ENCODE measurements around the gene SLC7A6.
A peak's percentile ranks its signal among the peaks of the same experiment; 100 is the strongest.

SLC7A6 gene

GRCh38 chr16:68253721-68254120 lies 10.6 kb upstream of the SLC7A6 start:
- no peak for DNase-seq (ENCODE audit: low read depth in 1 of 2, low spot score in 1 of 2)

GRCh38 chr16:68255712-68256111 lies 8.6 kb upstream of the SLC7A6 start:
- DNase-seq (ENCODE audit: low read depth in 1 of 2, low spot score in 1 of 2): no peak

- no peak for DNase-seq (ENCODE audit: low read depth in 1 of 2, low spot score in 1 of 2)
Measured at GRCh38 chr16:68257251-68257905, 6.9 kb upstream of the SLC7A6 start.

- no peak for DNase-seq (ENCODE audit: low read depth in 1 of 2, low spot score in 1 of 2)
Measured at GRCh38 chr16:68257906-68258800, 6.2 kb upstream of the SLC7A6 start.

DNA sequence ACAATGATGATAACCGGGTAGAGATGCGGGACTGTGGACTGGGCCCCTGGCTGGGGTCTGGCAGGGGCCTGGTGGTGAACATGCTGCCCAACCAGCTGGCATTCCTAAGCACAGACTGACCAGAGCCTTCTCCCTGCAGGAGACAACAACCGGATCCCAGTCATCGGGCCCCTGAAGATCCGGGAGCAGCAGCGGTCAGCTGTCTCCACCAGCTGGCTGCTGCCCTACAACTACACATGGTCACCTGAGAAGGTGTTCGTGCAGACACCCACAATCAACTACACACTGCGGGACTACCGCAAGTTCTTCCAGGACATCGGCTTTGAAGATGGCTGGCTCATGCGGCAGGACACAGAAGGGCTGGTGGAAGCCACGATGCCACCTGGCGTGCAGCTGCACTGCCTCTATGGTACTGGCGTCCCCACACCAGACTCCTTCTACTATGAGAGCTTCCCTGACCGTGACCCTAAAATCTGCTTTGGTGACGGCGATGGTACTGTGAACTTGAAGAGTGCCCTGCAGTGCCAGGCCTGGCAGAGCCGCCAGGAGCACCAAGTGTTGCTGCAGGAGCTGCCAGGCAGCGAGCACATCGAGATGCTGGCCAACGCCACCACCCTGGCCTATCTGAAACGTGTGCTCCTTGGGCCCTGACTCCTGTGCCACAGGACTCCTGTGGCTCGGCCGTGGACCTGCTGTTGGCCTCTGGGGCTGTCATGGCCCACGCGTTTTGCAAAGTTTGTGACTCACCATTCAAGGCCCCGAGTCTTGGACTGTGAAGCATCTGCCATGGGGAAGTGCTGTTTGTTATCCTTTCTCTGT lies 5.1 kb upstream of the SLC7A6 start:
- no peak for DNase-seq (ENCODE audit: low read depth in 1 of 2, low spot score in 1 of 2)

DNA sequence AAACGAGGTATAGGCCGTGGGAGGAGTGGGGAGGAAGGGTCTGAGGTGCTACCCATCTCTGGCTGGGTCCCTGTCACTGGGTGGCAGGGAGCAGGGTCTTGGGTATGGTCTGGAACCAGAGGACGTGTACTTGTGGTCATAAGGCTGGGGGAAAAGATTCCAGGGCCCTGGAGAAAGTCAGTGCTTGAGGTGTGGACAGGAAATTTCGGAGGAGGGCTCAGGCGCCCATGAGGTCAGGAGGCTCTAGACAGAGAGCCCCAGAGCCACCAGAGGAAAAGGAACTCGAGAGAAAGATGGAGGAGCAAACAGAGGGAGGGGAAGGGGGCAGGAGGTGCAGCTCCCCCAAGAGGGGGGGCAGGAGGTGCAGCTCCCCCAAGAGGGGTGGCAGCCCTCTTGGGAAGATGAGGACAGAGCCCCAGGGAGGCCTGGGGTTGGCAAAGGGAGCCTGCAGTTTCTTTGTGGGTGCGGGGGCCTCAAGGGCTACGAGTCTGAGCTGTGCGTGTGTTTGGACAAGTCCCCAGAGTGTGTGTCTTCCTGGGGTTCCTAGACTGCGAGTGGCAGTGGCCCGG lies 683 bp upstream of the SLC7A6 start:
- no peak for DNase-seq (ENCODE audit: low read depth in 1 of 2, low spot score in 1 of 2)

DNA sequence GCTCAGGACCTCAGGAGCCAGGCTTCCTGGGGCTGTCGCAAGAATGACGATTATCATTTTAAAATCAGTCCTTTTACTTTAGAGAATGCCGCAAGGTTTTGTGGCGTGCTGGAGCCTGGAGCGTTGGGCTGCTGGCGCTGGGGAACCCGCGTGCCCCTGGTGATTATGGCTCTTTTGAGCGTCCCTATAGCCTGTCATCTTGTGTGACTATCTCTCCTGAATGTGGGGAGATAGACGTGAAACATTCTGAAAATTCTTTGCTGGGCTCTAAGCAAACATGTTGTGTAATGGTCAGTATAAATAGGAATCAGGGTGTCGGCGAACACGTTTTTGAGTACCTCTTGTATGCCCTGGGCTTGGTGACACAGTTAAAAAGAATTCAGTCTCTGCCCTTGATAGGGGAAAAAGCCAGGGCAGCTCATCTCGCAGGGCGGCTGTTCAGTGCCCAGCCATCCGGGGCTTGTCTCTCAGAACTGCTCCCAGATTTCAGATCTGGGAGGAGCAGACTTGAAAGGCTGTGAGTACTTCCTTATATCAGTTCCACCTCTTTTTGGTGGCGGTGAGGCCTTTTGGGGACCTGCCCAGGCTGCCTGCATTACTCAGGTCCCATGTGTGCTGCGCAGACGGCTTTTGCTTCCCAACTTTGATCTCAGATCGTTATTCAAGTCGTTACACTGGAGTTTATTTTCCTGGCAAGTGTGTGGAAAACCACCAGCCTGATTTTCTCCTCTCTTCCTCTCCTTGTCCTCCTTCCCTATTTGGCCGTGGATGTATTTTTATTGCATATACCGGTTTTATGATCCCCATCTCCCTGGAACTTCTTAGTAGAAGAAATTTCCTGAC lies 973 bp downstream of the SLC7A6 start:
- DNase-seq (ENCODE audit: low read depth in 1 of 2, low spot score in 1 of 2): peak in 1 of 2 donors; percentile 20

DNA sequence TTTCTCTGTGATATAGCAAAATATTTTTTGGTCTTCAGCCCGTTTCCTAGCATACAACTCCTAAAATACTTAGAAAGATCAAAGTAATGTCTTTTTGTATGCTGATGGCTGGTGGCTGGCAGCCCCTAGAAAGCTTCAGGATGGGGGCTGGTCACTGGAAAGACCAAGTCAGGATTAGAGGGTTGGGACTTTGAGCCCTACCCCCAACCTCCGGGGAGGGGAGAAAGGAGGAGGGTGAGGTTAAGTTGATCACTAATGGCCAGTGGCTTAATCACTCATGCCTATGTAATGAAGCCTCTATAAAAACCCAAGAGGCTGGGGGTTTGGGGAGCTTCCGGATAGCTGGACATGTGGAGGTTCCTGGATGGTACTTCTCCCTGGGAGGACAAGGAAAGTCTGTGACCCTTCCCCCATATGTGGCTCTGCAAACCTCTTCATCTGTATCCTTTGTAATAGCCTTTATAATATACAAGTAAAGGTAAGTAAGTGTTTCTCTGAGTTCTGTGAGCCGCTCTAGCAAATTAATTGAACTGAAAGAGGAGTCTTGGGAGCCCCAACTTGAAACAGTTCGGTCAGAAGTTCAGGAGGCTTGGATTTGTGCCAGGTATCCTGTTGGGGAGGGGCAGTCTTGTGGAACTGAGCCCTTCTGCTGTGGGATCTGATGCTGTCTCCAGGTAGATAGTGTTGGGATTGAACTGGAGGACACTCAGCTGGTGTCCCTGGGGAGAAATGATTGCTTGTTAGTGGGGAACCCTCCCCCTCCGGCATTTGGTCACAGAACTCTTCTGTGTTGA lies 3.5 kb downstream of the SLC7A6 start:
- no peak for DNase-seq (ENCODE audit: low read depth in 1 of 2, low spot score in 1 of 2)

DNA sequence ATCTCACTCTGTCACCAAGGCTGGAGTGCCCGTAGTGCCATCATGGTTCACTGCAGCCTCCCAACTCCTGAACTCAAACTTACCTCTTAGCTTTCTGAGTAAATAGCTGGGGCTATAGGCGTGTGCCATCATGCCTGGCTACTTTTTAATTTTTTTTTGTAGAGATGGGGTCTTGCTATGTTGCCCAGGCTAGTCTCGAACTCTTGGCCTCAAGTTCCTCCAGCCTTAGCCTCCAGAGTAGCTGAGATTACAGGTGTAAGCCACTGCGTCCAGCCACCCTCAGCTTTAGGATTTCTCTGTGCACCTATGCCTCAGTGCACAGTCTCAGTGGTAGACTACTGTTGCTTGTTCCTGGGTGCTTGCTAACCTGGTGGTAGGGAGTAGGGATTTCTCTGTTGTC lies 5.5 kb downstream of the SLC7A6 start:
- DNase-seq (ENCODE audit: low read depth in 1 of 2, low spot score in 1 of 2): no peak

GRCh38 chr16:68270353-68270752 lies 6.0 kb downstream of the SLC7A6 start:
- DNase-seq (ENCODE audit: low read depth in 1 of 2, low spot score in 1 of 2): no peak

DNA sequence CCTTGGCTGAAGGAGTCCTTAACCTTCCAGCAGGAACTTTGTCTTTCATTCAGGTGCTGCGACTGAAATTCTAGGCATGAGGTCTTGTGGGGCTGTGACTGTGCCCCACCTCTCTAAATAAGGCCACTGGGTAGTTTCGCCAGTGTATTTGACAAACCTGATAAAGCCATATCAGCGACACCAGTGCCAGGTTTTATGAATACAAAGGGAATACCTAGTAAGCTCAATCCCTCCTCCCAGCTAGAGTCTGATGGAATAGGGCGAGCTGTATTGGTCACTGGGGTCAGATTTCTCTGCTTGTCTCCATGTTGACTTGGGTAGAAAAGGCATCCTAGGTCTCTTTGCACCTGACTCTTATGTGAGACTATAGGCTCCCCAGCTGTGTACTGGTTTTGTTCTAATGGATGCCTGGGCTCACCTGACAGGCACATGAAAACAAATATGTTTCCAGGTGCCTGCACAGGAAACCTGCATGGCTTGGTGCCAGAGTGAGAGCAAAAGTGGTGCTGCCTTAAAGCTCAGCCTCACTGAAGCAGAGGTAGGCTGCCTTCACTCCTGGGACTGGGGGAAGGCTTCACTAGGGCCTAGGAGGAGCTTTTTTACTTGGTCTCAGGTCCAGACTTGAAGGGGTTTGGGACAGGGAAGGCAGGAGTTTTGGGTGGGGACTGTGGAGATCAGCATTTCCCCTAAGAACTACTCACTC lies 8.3 kb downstream of the SLC7A6 start:
- DNase-seq (ENCODE audit: low read depth in 1 of 2, low spot score in 1 of 2): peak; percentile 30 to 39

DNA sequence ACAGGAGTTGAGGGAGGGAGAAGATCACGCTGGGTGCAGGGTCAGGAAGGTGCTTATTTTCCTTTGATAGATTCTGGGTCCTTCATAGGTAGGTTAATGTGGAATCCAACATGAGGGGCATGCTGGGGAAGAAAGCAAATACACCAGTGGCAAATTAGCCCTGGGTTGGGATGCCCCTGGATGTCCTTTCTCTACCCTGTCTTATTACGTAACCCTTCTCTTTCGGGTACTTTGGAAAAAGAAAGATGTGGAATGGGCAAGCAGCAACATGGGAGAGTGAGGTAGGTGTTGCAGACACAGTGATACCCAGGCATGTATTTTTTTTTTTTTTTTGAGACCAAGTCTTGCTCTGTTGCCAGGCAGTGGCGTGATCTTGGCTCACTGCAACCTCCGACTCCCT lies 9.1 kb downstream of the SLC7A6 start:
- DNase-seq (ENCODE audit: low read depth in 1 of 2, low spot score in 1 of 2): no peak

GRCh38 chr16:68273896-68274295 lies 9.6 kb downstream of the SLC7A6 start:
- no peak for DNase-seq (ENCODE audit: low read depth in 1 of 2, low spot score in 1 of 2)

DNA sequence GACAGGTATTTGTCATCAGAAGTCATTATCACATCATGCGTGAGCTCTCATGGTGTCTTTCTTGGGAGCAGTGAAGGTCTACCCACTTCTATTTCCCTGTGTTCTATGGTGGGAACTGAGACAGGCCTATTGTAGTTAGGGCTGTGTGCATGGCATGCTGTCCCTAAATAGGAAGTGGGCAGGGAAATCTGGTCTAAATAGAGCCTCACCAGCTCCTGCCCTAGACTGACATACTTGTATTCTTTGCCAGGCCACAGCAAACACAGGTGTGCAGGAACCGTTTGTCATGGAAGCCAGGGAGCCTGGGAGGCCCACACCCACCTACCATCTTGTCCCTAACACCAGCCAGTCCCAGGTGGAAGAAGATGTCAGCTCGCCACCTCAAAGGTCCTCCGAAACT lies 10.1 kb downstream of the SLC7A6 start:
- no peak for DNase-seq (ENCODE audit: low read depth in 1 of 2, low spot score in 1 of 2)

GRCh38 chr16:68275611-68276191 lies 11.4 kb downstream of the SLC7A6 start:
- peak in 1 of 2 donors; percentile 16 for DNase-seq (ENCODE audit: low read depth in 1 of 2, low spot score in 1 of 2)

DNA sequence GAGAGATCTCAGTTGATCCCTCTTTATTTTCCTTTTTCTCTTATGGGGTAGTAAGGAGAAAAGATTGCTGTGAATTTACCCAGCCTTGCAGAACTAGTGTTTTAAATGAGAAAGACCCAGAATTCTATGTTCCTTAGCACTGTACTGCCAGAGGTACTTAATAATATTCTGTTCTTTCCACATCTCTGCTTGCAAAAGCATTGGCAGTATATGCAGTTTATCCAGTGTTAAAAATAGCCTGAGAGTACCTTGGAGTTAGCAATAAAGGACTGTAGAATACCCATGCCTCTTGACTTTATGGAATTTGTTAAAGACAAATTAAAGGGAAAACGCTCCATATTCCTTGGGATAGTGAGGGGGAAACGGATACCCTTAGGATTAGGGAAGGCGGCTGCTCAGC lies 11.9 kb downstream of the SLC7A6 start:
- DNase-seq (ENCODE audit: low read depth in 1 of 2, low spot score in 1 of 2): no peak

GRCh38 chr16:68279726-68280558 lies 15.6 kb downstream of the SLC7A6 start:
- DNase-seq (ENCODE audit: low read depth in 1 of 2, low spot score in 1 of 2): no peak
